ENCODE data around the gene MTA3. TPM values are rescaled to one million over a fixed set of nuclear protein-coding genes. Genes with fewer than 3 reads are reported as not detected.
A peak's percentile ranks its signal among the peaks of the same experiment; 100 is the strongest.

MTA3 gene
- total and polyA plus RNA-seq, 2 of the 8 experiments (the other 6 are each of a cell fraction or from before 2014, with no cell fraction given) = 125 to 184 TPM

- Histone ChIP-seq H3K4me2 (ENCODE audit: insufficient read depth in 1 of 2, low read depth in 2 of 2, low read length in 2 of 2) (no peak overlapping the region), H4K5ac (ENCODE audit: insufficient read length, low read depth, low read length) (no peak overlapping the region), H2BK15ac (ENCODE audit: low read length) (no peak overlapping the region), H3K36me3 (ENCODE audit: control insufficient read depth in 2 of 4, insufficient read depth in 4 of 4, low read length in 3 of 4) (no peaks in the 10 kb centered on the region; a peak in 2 of 8 replicates), H3K18ac (ENCODE audit: extremely low read depth, low read length) (no peak overlapping the region), H3K4ac (replicated peaks; ENCODE audit: insufficient read length, low read depth, low read length) (no peak overlapping the region), H3K4me3 (ENCODE audit: extremely low read depth in 1 of 4, insufficient read depth in 2 of 4, low read depth in 3 of 4, low read length in 4 of 4) (no peak overlapping the region), H2BK12ac (ENCODE audit: low read depth, low read length) (no peak overlapping the region), H4K8ac (ENCODE audit: extremely low read depth, insufficient read depth, low read length) (no peak overlapping the region), H3K4me1 (replicated peaks in 1 of 4; ENCODE audit: control insufficient read depth in 3 of 4, insufficient read depth in 4 of 4, low read length in 3 of 4) (peaks cover 0 to 3% (median 0%) of the 10 kb centered on the region in 4 experiments; a peak in 1 of 7 replicates), H3K14ac (ENCODE audit: insufficient read length) (no peak overlapping the region), H2AFZ (ENCODE audit: low read length) (no peak overlapping the region), H2BK120ac (replicated peaks; ENCODE audit: low read depth, low read length) (no peak overlapping the region), H4K91ac (replicated peaks; ENCODE audit: insufficient read length, low read length) (no peak overlapping the region), H2BK20ac (ENCODE audit: low read length) (no peak overlapping the region), H2AK5ac (ENCODE audit: low read depth, low read length) (0 out of 2 replicates have a peak overlapping the region, but pooled peaks have one; percentile 19), H3K9me3 (ENCODE audit: insufficient read depth in 2 of 2, low read depth in 1 of 2, low read length in 1 of 2) (no peaks in the 10 kb centered on the region), H3K79me2 (ENCODE audit: control insufficient read depth in 1 of 2, insufficient read depth in 2 of 2, low read length in 2 of 2) (no peaks in the 10 kb centered on the region), H2BK5ac (ENCODE audit: low read depth, low read length) (0 out of 2 replicates have a peak overlapping the region, but pooled peaks have one; percentile 66), H3K23ac (ENCODE audit: insufficient read length) (no peak overlapping the region), H4K20me1 (replicated peaks in 1 of 2; ENCODE audit: control insufficient read depth in 1 of 2, insufficient read depth in 2 of 2, low read length in 2 of 2) (no peaks in the 10 kb centered on the region), H3K9ac (replicated peaks in 1 of 4; ENCODE audit: extremely low read depth in 1 of 4, low read depth in 3 of 4, low read length in 3 of 4) (no peak overlapping the region), H3K27me3 (replicated peaks in 1 of 4; ENCODE audit: control insufficient read depth in 3 of 4, extremely low read depth in 1 of 4, insufficient read depth in 3 of 4, low read length in 3 of 4) (no peaks in the 10 kb centered on the region), H3K79me1 (ENCODE audit: low read depth, low read length) (no peaks in the 10 kb centered on the region; the same call in 1 of the 2 replicates), H3K56ac (replicated peaks; ENCODE audit: insufficient read length, low read depth, low read length) (no peak overlapping the region), H3K27ac (ENCODE audit: low read depth, low read length) (no peak overlapping the region; the same call in 1 of the 2 replicates), H3K23me2 (ENCODE audit: low read depth, low read length) (no peaks in the 10 kb centered on the region)
- POLR2A ChIA-PET (ENCODE audit: partially characterized antibody) = interaction anchor here (1.9 kb wide), 1 partner anchor 9 kb away, joined by 4 read pairs; no protein-coding TSS in a partner anchor
- CTCF ChIA-PET (ENCODE audit: partially characterized antibody) = interaction anchor here (0.9 kb wide), 1 partner anchor 10 kb away, joined by 3 read pairs; no protein-coding TSS in a partner anchor
- DNase-seq (ENCODE audit: low read depth in 1 of 2, low spot score in 2 of 2) = no peak
- WGBS, 2 experiments (ENCODE audit: extremely low coverage in 1 of 2, insufficient coverage in 1 of 2, insufficient read length in 1 of 2, insufficient replicate concordance in 2 of 2, low coverage in 1 of 2, low lambda C conversion rate in 2 of 2, missing lambda C conversion rate in 1 of 2) = 87% methylated on average over 9 of the region's 9 CpGs; no CpG with 5 or more reads in 1 of the 2 experiments
- no peak for FAIRE-seq
- no peak for TF ChIP-seq TCF12 (IDR thresholded peaks at IDR 0.05; ENCODE audit: low read depth, low read length)
- no peak for TF ChIP-seq JUND (IDR thresholded peaks at IDR 0.05; ENCODE audit: low read length)
- no peak for TF ChIP-seq POLR2AphosphoS5 (IDR thresholded peaks at IDR 0.05; ENCODE audit: low read depth, low read length)
- TF ChIP-seq CTCF (IDR thresholded peaks at IDR 0.05; ENCODE audit: control extremely low read depth in 1 of 3, insufficient read depth in 1 of 3, low read depth in 1 of 3, low read length in 3 of 3) = no peak
- TF ChIP-seq CBX8 (IDR thresholded peaks at IDR 0.05; ENCODE audit: borderline replicate concordance, low read depth, low read length) = no peak
- TF ChIP-seq NRF1 (IDR thresholded peaks at IDR 0.05; ENCODE audit: low read depth, low read length) = no peak
- no peak for TF ChIP-seq MAX (IDR thresholded peaks at IDR 0.05)
- TF ChIP-seq SAP30 (IDR thresholded peaks at IDR 0.05; ENCODE audit: insufficient read depth, insufficient replicate concordance, low read length) = no peak
- no peak for TF ChIP-seq POU5F1 (IDR thresholded peaks at IDR 0.05; ENCODE audit: low read depth, low read length)
Observed at GRCh38 chr2:42761554-42761953, 193.1 kb downstream of the MTA3 start.

Data from H1 (cell line).